HG03469 (cell line): ENCODE measurements around the gene MYO1A.

Experiments used
- ATAC-seq: cut with Tn5 transposase; IDR thresholded peaks from one replicate; pipeline ENCODE4 v1.9.1; 2021; ENCODE audit warnings: mild to moderate bottlenecking, moderate library complexity, moderate number of reproducible peaks; ENCODE audit not compliant: unreplicated experiment

The MYO1A gene

DNA sequence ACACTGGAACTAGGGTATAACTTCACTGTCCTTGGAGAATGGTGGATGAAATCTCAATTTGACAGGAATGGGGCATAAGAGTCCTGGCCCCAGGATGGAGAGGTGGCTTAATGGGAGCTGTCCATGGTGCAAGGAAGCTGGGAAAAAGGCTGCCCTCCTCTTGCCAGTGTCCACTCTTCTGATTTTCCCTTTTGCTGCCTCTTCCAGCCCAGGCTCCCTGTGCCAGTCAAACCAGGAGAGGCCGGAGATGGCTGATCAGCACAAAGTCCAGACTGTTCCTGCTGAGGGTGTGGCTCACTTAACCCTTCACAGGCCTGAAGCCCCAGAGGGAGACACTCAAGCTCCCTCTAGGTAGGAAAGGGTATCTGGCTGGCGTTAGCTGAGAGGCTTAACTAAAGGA lies at the start of gene MYO1A:
Gene MYO1A (minus strand): TSS at position 240 of the 400 bp plus-strand sequence. CDS start 1,806 bp downstream, outside the sequence.
- no peak for ATAC-seq

DNA sequence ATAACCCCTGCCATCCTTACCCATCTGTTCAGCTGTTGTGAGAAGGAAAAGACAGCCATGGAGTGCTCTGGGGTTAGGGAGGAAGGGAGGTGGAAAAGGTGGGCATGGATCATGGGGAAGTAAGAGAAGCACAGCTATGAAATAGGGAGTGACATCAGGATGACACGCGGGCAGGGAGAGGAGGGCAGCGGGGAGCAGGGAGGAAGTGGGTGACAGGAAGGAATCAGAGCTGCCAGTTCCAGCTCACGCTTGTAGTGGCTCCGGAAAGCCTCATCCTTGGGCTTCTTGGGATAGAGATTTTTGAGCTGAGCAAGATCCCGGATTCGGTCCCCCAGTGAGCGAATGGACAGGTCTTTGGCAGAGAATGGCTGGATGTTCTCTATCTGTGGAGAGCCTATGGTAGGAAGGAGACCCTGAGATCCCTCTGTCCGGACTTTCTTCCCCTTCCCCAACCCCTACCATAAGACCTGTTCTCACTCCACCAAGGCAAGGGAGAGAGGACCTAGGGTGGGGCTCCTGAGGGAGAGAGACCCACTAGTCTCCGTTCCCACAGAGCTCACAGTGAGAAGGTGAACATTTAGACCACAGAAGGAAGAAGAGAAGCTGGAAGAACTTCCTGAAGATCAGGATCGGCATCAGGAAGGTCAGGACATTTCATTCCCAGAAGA lies 49.3 kb upstream of the MYO1A start:
- ATAC-seq = no peak

DNA sequence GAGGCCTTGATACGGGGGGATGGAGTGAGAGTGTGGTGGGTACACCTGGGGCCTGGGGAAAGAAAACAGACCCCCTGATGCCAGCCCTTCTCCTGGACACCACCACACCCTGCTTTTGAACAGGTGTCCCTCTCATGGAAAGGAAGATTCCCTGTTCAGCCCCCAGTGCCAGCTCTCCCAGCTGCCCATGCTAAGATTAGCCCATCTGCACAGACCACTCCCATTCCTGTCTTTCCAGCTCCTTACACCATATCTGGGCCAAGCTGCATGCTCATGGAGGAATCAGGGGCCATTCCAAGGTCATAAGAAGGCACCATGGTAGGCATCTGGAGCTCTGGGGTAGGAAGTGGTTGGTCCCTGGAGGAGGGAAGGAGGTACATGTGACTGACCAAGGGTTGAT lies 48.6 kb upstream of the MYO1A start:
- no peak for ATAC-seq

DNA sequence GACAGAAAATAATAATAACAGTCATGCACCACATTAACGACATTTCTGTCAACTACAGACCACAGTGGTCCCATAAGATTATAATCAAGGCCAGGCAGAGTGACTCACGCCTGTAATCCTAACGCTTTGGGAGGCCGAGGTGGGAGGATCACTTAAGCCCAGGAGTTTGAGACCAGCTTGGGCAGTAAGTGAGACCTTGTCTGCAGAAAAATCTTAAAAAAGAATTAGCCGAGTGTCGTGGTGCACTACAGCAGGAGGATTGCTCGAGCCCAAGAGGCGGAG lies 47.6 kb upstream of the MYO1A start:
- no peak for ATAC-seq

DNA sequence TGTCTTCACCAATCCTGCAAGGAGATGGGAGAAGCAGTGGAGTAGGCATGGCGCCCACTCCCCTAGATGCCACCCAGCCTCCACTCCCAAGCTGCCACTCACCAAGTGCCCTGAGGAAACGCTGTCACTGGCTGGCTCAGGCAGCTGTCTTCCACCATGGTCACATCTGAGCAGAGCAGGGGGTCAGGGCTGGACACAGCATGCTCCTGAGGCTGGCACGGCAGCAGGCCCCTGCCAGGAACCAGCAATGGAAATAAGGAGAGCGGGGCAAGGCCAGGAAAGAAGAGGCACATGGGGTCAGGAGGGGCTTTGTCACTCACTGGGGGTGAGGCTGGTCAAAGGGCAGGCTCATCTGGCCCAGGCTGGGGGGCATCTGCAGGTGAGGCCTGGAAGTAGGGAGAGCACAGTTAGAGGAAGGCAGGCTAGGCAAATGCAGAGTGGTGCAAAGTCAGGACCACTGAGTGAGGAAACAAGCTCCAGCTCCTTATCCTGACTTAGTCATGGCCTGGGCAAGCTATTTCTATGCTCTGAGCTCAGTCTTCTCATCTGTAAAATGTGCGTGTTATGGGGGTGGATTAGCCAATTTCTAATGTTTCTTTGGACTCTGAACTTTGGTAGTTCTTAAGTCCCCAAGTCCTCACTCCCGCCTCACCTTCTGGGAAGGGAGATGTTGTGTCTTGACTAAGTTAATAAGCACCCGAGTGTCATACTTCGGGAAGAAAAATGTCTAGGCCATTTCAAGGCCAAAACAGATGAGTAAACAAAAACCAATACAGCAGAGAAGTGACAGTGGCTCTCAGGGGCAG lies 47.0 kb upstream of the MYO1A start:
- no peak for ATAC-seq

DNA sequence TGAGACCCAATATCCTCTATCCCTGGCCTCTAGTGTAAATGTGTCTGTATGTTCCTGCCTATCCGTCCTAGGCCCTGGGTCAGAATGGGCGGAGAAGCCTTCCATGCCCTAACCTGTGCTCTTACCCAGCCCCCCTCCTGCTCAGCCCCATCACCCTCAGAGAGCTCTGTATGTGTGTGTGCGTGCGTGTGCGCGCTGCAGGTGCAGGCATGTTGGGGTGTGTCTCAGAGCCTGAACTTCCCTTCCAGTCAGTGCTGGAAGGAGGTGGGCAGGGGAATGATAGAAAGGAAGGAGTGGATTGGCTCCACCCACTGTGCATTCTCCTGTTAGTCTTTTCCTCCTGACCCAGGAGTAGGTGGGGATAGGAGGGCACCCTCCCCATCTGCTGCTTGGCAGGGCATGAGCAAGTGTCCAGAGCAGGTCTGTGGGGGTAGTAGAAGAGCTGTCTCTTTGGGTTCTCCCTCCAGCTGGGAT lies 46.2 kb upstream of the MYO1A start:
- no peak for ATAC-seq

DNA sequence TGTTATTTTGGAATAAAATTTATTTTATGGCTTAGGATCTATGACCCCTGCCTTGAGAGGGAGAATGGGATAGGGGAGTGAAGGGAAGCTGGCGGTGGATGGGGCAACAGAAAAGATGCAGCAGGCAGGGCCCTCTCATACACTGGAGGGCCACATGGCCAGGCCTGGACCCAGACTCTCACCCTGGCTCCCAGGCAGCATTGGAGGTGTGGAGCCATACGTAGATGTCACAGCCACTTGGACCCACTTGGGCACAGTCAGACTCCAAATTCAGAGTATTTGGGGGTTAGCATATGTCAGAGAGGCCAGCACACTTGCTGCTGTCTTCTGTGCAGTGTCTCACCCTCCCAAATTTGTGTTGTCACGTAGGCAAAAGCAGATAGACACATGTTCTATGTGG lies 45.5 kb upstream of the MYO1A start:
- no peak for ATAC-seq

DNA sequence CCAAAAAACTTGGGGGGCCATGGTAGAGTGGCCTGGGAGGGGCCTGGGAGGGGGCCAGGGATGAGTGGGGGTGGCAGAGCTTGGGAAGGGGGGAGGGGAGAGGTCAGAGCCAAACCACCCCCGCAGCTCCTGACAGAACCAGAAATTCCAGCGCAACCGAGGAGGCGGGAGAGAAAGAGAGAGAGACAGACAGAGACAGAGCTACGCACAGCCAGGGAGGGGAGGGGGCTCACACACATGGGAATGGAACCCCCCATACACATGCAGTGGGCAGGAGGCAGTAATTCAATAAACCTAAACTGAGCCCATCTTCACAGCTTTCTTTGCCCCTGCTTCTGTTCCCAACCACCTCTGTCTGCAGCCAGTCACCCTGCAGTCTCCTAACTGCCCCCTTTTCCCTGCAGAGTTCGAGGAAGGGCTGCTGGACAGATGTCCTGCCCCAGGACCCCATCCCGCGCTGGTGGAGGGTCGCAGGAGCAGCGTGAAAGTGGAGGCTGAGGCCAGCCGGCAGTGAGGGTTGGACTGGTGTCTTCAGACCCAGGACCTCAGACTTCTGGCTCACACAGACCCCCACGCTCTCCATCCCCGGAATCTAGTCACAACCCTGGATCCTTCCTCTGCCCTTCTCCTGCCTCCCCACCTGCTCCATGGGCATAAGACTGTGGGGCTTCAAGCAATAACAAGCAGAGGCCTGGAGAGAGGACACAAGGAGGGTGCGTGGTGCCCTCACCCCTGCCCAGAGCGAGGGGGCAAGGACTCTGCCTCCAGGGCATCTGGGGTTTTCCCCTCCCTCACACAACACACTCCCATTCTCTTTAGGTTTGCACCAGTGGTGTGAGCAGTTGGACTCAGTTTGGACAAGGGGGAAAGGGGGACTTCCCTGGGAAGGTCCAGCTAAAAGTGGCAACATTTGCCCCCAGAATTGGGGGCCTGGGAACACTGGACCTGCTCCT lies 44.6 kb upstream of the MYO1A start:
- ATAC-seq = no peak

DNA sequence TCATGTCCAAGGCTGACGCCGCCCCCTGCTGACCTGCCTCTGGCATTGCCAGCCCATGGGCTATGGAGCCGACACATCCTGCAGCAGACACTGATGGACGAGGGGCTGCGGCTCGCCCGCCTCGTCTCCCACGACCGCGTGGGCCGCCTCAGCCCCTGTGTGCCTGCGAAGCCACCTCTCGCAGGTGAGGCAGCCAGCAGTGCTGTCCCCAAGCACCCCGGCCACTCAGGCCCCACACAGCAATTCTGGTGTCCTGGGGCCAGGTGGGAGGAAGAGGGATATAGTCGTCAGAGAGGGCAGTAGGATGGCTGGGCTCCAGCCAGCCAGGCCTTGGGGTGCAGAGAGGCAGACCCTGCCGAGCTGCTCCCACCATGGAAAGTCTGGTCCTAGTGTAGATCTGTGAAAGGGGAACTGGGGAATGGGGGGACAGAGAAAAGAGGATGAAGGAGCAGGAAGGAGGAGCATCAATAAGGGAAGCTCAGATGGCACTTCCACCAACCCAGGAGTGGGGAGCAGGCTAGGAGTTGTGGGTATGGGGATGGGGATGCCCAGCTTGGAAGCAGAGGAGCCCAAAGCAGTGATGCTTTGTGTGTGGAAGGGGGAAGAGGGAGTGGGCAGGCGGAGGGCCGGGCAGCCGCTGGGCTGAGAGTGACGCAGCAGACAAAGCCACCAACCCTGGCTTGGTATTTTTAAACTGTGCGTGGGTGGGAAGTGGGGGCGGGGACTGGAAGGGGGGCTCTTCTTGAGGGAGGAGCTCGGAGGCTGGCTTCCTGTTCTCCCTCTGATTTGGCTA lies 43.7 kb upstream of the MYO1A start:
- ATAC-seq = no peak

DNA sequence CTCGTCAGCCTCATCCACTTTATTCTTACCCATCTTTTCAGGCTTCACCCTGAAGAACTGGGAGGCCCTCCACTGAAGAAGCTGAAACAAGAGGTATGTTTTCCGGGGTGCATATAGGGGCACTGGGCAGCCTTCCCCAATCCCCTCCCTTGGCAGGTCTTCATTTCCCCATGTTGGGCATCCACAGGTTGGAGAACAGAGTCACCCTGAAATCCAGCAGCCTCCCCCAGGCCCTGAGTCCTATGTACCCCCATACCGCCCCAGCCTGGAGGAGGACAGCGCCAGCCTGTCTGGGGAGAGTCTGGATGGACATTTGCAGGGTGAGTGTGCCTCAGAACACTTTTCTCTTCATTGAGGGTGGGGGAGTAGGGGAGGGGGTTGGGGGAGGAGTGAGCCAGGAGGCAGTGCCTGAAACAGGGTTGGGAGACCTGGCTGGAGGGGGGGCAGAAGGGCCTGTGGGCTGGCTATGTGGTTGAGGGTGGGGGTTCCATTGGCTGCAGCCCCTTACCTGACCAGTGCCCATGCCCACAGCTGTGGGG lies 43.0 kb upstream of the MYO1A start:
- no peak for ATAC-seq

DNA sequence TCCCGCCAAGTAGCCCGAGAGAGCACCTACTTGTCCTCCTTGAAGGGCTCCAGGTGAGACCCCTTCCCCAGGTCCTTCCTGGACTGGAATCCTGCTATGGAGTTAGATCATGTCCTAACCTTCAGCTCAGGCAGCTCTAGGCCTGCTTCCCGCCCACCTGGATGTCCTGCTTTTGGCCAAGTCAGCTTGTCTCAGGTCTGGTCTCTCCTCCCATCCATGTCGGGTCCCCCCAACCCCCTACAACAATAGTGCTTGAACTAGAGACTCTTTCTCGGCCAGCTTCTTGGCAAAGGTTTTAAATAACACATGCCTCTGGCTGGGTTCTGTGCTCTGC lies 42.6 kb upstream of the MYO1A start:
- ATAC-seq = no peak

DNA sequence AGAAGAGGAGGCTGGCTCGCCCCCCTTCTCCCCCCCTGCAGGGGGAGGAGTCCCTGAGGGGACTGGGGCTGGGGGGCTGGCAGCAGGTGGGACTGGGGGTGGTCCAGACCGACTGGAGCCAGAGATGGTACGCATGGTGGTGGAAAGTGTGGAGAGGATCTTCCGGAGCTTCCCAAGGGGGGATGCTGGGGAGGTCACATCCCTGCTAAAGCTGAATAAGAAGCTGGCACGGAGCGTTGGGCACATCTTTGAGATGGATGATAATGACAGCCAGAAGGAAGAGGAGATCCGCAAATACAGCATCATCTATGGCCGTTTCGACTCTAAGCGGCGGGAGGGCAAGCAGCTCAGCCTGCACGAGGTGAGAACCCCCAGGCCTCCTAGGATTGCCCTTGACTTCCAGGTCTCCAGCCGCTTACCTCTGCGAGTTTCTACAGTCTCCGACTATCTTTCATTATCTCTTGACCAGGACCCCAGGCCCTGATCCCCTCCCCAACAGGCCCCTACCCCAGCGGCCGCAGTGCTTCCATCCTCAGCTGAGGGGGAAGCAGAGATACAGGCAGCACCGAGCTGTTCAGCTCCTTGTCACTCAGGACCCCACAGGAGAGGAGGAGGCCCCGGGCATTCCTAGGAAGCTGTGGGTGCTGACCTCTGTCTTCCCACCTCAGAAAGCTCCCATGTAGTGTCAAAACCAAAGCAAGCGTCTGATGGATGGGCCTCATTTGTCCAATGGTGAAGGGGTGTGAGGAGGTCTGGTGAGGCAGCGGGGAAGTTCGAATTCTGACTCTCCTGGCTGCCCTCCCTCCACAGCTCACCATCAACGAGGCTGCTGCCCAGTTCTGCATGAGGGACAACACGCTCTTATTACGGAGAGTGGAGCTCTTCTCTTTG lies 42.0 kb upstream of the MYO1A start:
- no peak for ATAC-seq

DNA sequence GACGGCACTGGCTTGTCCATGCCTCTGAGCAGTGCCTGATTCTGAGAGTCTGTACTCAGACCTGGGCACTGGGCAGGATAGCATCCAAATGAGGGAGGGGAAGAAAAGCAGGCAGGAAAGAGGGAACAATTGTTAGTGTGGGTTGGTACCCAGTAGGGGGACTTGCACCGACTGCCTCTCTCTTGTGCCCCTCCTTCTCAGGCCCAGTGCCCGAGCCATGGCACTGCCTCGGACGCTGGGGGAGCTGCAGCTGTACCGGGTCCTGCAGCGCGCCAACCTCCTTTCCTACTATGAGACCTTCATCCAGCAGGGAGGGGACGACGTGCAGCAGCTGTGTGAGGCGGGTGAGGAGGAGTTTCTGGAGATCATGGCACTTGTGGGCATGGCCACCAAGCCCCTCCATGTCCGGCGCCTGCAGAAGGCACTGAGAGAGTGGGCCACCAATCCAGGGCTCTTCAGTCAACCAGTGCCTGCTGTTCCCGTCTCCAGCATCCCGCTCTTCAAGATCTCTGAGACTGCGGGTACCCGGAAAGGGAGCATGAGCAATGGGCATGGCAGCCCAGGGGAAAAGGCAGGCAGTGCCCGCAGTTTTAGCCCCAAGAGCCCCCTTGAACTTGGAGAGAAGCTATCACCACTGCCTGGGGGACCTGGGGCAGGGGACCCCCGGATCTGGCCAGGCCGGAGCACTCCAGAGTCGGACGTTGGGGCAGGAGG lies 41.2 kb upstream of the MYO1A start:
- no peak for ATAC-seq

DNA sequence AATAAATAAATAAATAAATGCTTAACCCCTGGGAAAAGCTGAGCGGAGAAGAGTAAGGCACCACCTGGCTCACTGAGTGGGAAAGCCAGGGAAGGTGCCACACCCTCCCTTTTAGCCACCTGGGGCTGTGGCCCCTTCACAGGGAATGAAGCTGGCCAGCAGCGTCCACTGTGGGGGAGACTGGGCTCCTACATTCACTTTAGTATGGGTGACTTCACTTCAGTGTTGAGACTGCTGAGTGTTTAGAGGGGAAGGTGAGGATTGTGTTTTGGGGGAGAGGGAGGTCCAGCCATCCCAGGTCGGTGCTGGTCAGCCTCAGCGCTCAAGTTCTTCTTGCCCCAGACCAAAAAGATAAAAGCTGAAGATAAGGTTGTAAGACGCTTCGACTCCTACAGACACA lies 40.6 kb upstream of the MYO1A start:
- ATAC-seq = no peak

DNA sequence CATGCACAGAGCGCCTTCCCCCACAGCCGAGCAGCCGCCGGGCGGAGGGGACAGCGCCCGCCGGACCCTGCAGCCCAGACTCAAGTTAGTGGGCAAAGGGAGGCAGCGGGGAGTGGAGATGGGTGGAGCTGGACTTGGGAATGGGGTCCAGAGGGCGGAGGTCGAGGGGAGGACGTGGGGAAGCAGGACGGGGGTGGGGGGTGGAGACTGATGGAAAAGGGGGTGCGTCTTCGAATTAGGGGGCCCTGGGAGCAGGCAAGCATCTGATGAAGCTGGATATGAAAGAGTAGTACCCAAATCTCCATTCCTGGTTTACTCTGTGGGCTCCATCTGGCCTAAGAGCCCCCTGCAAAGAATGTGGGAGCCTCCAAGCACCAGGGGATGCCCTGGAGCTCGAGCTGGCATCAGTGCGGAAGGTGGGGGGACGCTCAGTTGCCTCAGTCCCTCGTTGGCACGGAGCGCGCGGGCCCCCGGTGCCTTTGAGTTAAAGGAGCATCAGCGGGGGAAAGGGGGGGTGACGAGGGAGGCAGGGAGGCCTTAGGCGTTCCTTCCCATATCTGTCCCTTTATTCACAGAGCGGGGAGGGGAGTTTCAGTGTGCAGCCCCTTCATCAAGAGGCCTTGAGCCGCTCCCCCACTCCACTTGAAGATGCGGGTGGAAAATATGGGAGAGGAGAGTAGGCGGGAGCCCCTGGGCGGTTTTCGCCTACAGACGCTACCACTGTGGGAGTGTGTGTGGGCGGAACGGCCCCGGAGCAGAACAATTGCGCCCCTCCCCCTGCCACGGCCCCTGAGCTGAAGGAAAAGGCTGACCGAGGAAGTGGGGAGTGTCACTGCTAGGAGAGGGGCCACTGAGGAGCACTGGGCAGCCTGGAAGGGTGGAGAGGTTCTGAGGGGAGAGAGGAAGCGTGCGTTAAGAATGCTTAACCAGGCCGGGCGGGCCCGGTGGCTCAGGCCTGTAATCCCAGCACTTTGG lies 39.6 kb upstream of the MYO1A start:
- no peak for ATAC-seq

DNA sequence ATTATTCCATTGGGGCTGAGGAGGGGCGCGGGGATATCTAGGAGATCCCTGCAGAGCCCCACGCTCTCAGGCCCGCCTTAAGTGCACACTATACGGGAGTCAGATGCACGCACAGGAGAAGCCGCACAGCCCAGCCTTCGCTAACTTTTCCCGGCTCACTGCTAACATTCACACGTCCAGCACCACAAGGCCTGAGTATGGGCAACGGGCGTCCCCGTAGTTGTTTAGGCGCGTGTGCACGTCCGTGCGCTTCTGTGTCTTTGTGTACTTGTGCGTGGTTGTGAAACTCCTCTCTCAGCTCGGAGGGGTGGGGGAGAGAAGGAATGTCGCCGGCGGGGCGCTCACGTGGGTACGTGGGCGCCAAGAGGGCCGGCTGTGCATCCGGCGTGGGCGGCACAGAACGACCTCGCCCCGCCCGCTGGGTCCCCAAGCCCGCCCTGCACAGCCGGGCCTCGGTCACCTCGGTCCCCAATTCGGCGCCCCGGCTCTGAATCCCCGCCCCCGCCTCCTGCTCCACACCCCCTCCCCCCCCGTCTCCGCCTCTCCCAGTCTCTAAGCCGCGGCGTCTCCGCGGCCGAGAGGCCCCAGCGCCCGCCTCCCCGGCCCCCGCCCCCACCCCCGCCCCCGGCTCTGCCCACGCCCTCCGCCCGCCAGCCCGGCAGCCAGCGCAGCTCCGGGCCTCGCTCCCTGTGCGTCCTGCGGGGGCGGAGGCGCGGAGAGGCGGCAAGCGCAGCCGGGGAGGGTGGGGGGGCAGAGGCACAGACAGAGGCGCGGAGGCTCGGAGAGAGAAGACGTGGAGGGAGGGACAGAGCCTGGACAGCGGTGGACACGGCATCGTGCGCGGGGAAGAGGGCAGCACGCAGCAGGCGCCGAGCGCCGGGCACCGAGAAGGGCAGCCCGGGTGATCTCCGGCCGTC lies 38.7 kb upstream of the MYO1A start, which contains the start of gene NAB2:
Gene NAB2 (plus strand): TSS at position 761 of the 917 bp plus-strand sequence. CDS start 158 bp downstream, outside the sequence.
- ATAC-seq = peak; percentile 28
